Osteoblast (primary cell): ENCODE measurements around the gene LCLAT1. TPM values are rescaled to one million over a fixed set of nuclear protein-coding genes. Genes with fewer than 3 reads are reported as not detected.
A peak's percentile ranks its signal among the peaks of the same experiment; 100 is the strongest.

Experiments used
- DNase-seq: peaks from one replicate; pipeline ENCODE4 v3.0.0; 2011; ENCODE audit warnings: low spot score, mixed read lengths; ENCODE audit not compliant: insufficient read length; ENCODE audit errors: missing footprints
- H2AFZ ChIP-seq: 2 replicates; pipeline ENCODE4 v1.6.0; 2011; ENCODE audit warnings: mild to moderate bottlenecking, low read length
- H3K27ac ChIP-seq: 2 replicates; pipeline ENCODE4 v1.5.1; 2011; ENCODE audit warnings: mild to moderate bottlenecking, low read depth, low read length, moderate library complexity
- H3K27me3 ChIP-seq: 2 replicates; pipeline ENCODE4 v1.6.0; 2012; ENCODE audit warnings: mild to moderate bottlenecking, control low read depth, inconsistent platforms, low read length, moderate library complexity; ENCODE audit not compliant: insufficient read depth
- H3K36me3 ChIP-seq: 2 replicates; pipeline ENCODE4 v1.5.1; 2011; ENCODE audit warnings: mild to moderate bottlenecking, low read length, control low read depth, moderate library complexity; ENCODE audit not compliant: insufficient read depth
- H3K4me1 ChIP-seq: 2 replicates; pipeline ENCODE4 v1.5.1; 2011; ENCODE audit warnings: mild to moderate bottlenecking, low read length, control low read depth, moderate library complexity; ENCODE audit not compliant: insufficient read depth
- H3K4me2 ChIP-seq: 2 replicates; pipeline ENCODE4 v1.6.0; 2011; ENCODE audit warnings: mild to moderate bottlenecking, low read length; ENCODE audit not compliant: insufficient read depth
- H3K4me3 ChIP-seq: fragments of 200-600 bp; sonication (generic); 3 replicates; pipeline ENCODE4 v1.5.1; 2012; ENCODE audit warnings: mild to moderate bottlenecking, low read length, inconsistent platforms; ENCODE audit not compliant: insufficient read depth
- H3K79me2 ChIP-seq: 2 replicates; pipeline ENCODE4 v1.6.0; 2012; ENCODE audit warnings: mild to moderate bottlenecking, low read length, control low read depth, inconsistent platforms; ENCODE audit not compliant: insufficient read depth
- H3K9me3 ChIP-seq: 2 replicates; pipeline ENCODE4 v1.5.1; 2011; ENCODE audit warnings: low read depth, low read length, control low read depth
- H4K20me1 ChIP-seq: 2 replicates; pipeline ENCODE4 v1.6.0; 2012; ENCODE audit warnings: mild to moderate bottlenecking, low read length, control low read depth; ENCODE audit not compliant: insufficient read depth
- CTCF ChIP-seq: IDR thresholded peaks from 2 replicates; pipeline ENCODE4 v1.5.1; 2011; ENCODE audit warnings: mild to moderate bottlenecking, low read depth, low read length, moderate library complexity; ENCODE audit errors: extremely low read depth
- total RNA-seq: library from RNA; depleted of rRNA; stranded (reverse); fragments of >200 nt; gene quantifications from 2 replicates; pipeline ENCODE4 v1.2.3, GENCODE V29; 2012

LCLAT1 gene
- total RNA-seq, 1 donor, result 29.7 TPM

- no peak for TF ChIP-seq CTCF
- H3K27me3 ChIP-seq, result no peaks in the 10 kb centered on the region
- peaks cover 8% of the 10 kb centered on the region for H3K4me1 ChIP-seq
- H3K9me3 ChIP-seq, result no peaks in the 10 kb centered on the region
- no peak overlapping the region for H3K27ac ChIP-seq
- peak overlapping the region; percentile 31 for H3K4me2 ChIP-seq
- H3K4me3 ChIP-seq, result no peak overlapping the region
- H3K36me3 ChIP-seq, result no peaks in the 10 kb centered on the region
- peak overlapping the region; percentile 44 for H2AFZ ChIP-seq
- H4K20me1 ChIP-seq, result no peaks in the 10 kb centered on the region
- DNase-seq, result peak; percentile 15
- peaks cover 1% of the 10 kb centered on the region for H3K79me2 ChIP-seq
Measured at GRCh38 chr2:30481323-30481800, 34.3 kb downstream of the LCLAT1 start.

- Histone ChIP-seq H4K20me1 (no peaks in the 10 kb centered on the region), H3K27me3 (no peaks in the 10 kb centered on the region), H2AFZ (no peak overlapping the region), H3K4me3 (no peak overlapping the region), H3K9me3 (no peaks in the 10 kb centered on the region), H3K4me2 (no peak overlapping the region), H3K4me1 (peaks cover 8% of the 10 kb centered on the region), H3K79me2 (peaks cover 7% of the 10 kb centered on the region), H3K27ac (no peak overlapping the region), H3K36me3 (no peaks in the 10 kb centered on the region)
- no peak for DNase-seq
- TF ChIP-seq CTCF, result no peak
Measured at GRCh38 chr2:30482011-30482410, 35.0 kb downstream of the LCLAT1 start.

GRCh38 chr2:30484145-30484544 is 37.1 kb downstream of the LCLAT1 start:
- Histone ChIP-seq H4K20me1 (peaks cover 3% of the 10 kb centered on the region), H3K4me3 (no peak overlapping the region), H3K79me2 (peaks cover 11% of the 10 kb centered on the region), H3K27me3 (no peaks in the 10 kb centered on the region), H3K4me2 (no peak overlapping the region), H2AFZ (no peak overlapping the region), H3K36me3 (no peaks in the 10 kb centered on the region), H3K4me1 (peaks cover 13% of the 10 kb centered on the region), H3K27ac (no peak overlapping the region), H3K9me3 (no peaks in the 10 kb centered on the region)
- DNase-seq, result no peak
- no peak for TF ChIP-seq CTCF

GRCh38 chr2:30484995-30485394 is 37.9 kb downstream of the LCLAT1 start:
- no peak for DNase-seq
- Histone ChIP-seq H3K79me2 (peaks cover 11% of the 10 kb centered on the region), H3K36me3 (no peaks in the 10 kb centered on the region), H3K27ac (no peak overlapping the region), H3K4me3 (no peak overlapping the region), H3K9me3 (no peaks in the 10 kb centered on the region), H2AFZ (no peak overlapping the region), H3K4me2 (no peak overlapping the region), H3K4me1 (peaks cover 13% of the 10 kb centered on the region), H4K20me1 (peaks cover 3% of the 10 kb centered on the region), H3K27me3 (no peaks in the 10 kb centered on the region)
- no peak for TF ChIP-seq CTCF
